Measurements from ENCODE around the gene ALDH7A1. TPM values are rescaled to one million over a fixed set of nuclear protein-coding genes. Genes with fewer than 3 reads are reported as not detected.
"Not testable (repeated sequence)": the region's sequence is repeated elsewhere in the genome, so short reads cannot be mapped to it uniquely, and the experiment has no call there.

Gene ALDH7A1
- polyA plus RNA-seq: 10 to 100 TPM; 19.2 to 49.0 (median 39.5) TPM

GRCh38 chr5:126594748-126595485 is at the start of gene ALDH7A1:
Gene ALDH7A1, minus strand, starts transcription at chr5:126595219. Its CDS starts 21 bp downstream, at chr5:126595198.
- WGBS, 3 donors: 0 to 1% (median 0%) methylated on average over 44 of the region's 44 CpGs

GRCh38 chr5:126641387-126641786 is 46.4 kb upstream of the ALDH7A1 start:
- WGBS, 3 donors: 93 to 94% (median 94%) methylated on average over 5 of the region's 5 CpGs
- no peak overlapping the region for H3K27ac ChIP-seq (ENCODE audit: low read depth, low read length)

More at GRCh38 chr5:126594748-126595485, at the start of gene ALDH7A1:
- no peak within 1 kb of the TSS for H3K27ac ChIP-seq (ENCODE audit: low read depth, low read length)

GRCh38 chr5:126640866-126641265 is 45.8 kb upstream of the ALDH7A1 start:
- 76 to 94% (median 83%) methylated on average over 1 of the region's 1 CpG for WGBS, 3 donors
- H3K27ac ChIP-seq (ENCODE audit: low read depth, low read length): no peak overlapping the region

- 67 to 91% (median 70%) methylated on average over 1 of the region's 1 CpG for WGBS, 3 donors
- H3K27ac ChIP-seq (ENCODE audit: low read depth, low read length): no peak overlapping the region
Observed at GRCh38 chr5:126636956-126637355, 41.9 kb upstream of the ALDH7A1 start.

- no peak overlapping the region for H3K27ac ChIP-seq (ENCODE audit: low read depth, low read length)
- 96 to 100% (median 97%) methylated on average over 3 of the region's 3 CpGs for WGBS, 3 donors
Observed at GRCh38 chr5:126635585-126635984, 40.6 kb upstream of the ALDH7A1 start.

GRCh38 chr5:126633552-126633951 is 38.5 kb upstream of the ALDH7A1 start:
- WGBS, 3 donors: 87 to 98% (median 89%) methylated on average over 4 of the region's 4 CpGs

GRCh38 chr5:126631920-126632319 is 36.9 kb upstream of the ALDH7A1 start:
- no peak overlapping the region for H3K27ac ChIP-seq (ENCODE audit: low read depth, low read length)
- 54 to 83% (median 63%) methylated on average over 3 of the region's 3 CpGs for WGBS, 3 donors

More at GRCh38 chr5:126633552-126633951, 38.5 kb upstream of the ALDH7A1 start:
- no peak overlapping the region for H3K27ac ChIP-seq (ENCODE audit: low read depth, low read length)

GRCh38 chr5:126628102-126628501 is 33.1 kb upstream of the ALDH7A1 start:
- 68 to 96% (median 92%) methylated on average over 11 of the region's 11 CpGs for WGBS, 3 donors

GRCh38 chr5:126624534-126624933 is 29.5 kb upstream of the ALDH7A1 start:
- 54 to 68% (median 60%) methylated on average over 4 of the region's 4 CpGs for WGBS, 3 donors
- H3K27ac ChIP-seq (ENCODE audit: low read depth, low read length): no peak overlapping the region

More at GRCh38 chr5:126628102-126628501, 33.1 kb upstream of the ALDH7A1 start:
- no peak overlapping the region for H3K27ac ChIP-seq (ENCODE audit: low read depth, low read length)

GRCh38 chr5:126619781-126620180 is 24.8 kb upstream of the ALDH7A1 start:
- no peak overlapping the region for H3K27ac ChIP-seq (ENCODE audit: low read depth, low read length)
- 78 to 98% (median 96%) methylated on average over 2 of the region's 2 CpGs for WGBS, 3 donors

GRCh38 chr5:126617603-126618002 is 22.6 kb upstream of the ALDH7A1 start:
- WGBS, 3 donors: 96 to 99% (median 96%) methylated on average over 8 of the region's 8 CpGs
- H3K27ac ChIP-seq (ENCODE audit: low read depth, low read length): not testable (repeated sequence)

- H3K27ac ChIP-seq (ENCODE audit: low read depth, low read length): no peak overlapping the region
- 83 to 90% (median 88%) methylated on average over 4 of the region's 4 CpGs for WGBS, 3 donors
Observed at GRCh38 chr5:126615286-126615685, 20.3 kb upstream of the ALDH7A1 start.

- WGBS, 3 donors: 92 to 93% (median 92%) methylated on average over 7 of the region's 7 CpGs
- H3K27ac ChIP-seq (ENCODE audit: low read depth, low read length): no peak overlapping the region
Observed at GRCh38 chr5:126613941-126614592, 19.0 kb upstream of the ALDH7A1 start.

GRCh38 chr5:126610616-126611015 is 15.6 kb upstream of the ALDH7A1 start:
- 98% methylated on average over 6 of the region's 6 CpGs for WGBS, 3 donors

GRCh38 chr5:126610160-126610559 is 15.1 kb upstream of the ALDH7A1 start:
- WGBS, 3 donors: 58 to 93% (median 89%) methylated on average over 2 of the region's 2 CpGs
- no peak overlapping the region for H3K27ac ChIP-seq (ENCODE audit: low read depth, low read length)

More at GRCh38 chr5:126610616-126611015, 15.6 kb upstream of the ALDH7A1 start:
- no peak overlapping the region for H3K27ac ChIP-seq (ENCODE audit: low read depth, low read length)

- H3K27ac ChIP-seq (ENCODE audit: low read depth, low read length): no peak overlapping the region
- 83 to 90% (median 90%) methylated on average over 5 of the region's 5 CpGs for WGBS, 3 donors
Observed at GRCh38 chr5:126605525-126605924, 10.5 kb upstream of the ALDH7A1 start.

- no peak overlapping the region for H3K27ac ChIP-seq (ENCODE audit: low read depth, low read length)
- WGBS, 3 donors: 71 to 84% (median 84%) methylated on average over 6 of the region's 6 CpGs
Observed at GRCh38 chr5:126603402-126603991, 8.5 kb upstream of the ALDH7A1 start.

GRCh38 chr5:126600631-126601511 is 5.9 kb upstream of the ALDH7A1 start, which contains the start of gene PHAX:
Gene PHAX, plus strand, starts transcription at chr5:126600947. Its CDS starts 16 bp downstream, at chr5:126600963.
- WGBS, 3 donors: 2 to 3% (median 2%) methylated on average over 71 to 79 of the region's 79 CpGs
- peak within 1 kb of the TSS; percentile 44 for H3K27ac ChIP-seq (ENCODE audit: low read depth, low read length)

Data from adipose tissue (tissue), 3 donors.